Retinal pigment epithelial cell (primary cell): ENCODE data around the gene DAPK1.

Source experiments
- DNase-seq: peaks from one replicate; pipeline ENCODE4 v3.0.0-alpha.2; 2010; ENCODE audit warnings: low read depth
- H3K4me3 ChIP-seq: 2 replicates; pipeline ENCODE4 v1.5.1; 2011; ENCODE audit warnings: mild to moderate bottlenecking, low read length, control low read depth, moderate library complexity
- CTCF ChIP-seq: conservative IDR thresholded peaks from 2 replicates; pipeline ENCODE4 v1.5.1; 2011; ENCODE audit warnings: low read depth, low read length, control low read depth, inconsistent platforms

DAPK1 gene

GRCh38 chr9:87609002-87609401 is 111.3 kb downstream of the DAPK1 start:
- DNase-seq = no peak
- TF ChIP-seq CTCF = no peak
- H3K4me3 ChIP-seq = no peak overlapping the region

GRCh38 chr9:87609486-87609885 is 111.8 kb downstream of the DAPK1 start:
- no peak for TF ChIP-seq CTCF
- no peak overlapping the region for H3K4me3 ChIP-seq
- DNase-seq = no peak

- no peak for DNase-seq
- H3K4me3 ChIP-seq = no peak overlapping the region
- no peak for TF ChIP-seq CTCF
These were observed 112.8 kb downstream of the DAPK1 start for GRCh38 chr9:87610200-87611155.

GRCh38 chr9:87611776-87612175 is 114.1 kb downstream of the DAPK1 start:
- TF ChIP-seq CTCF = no peak
- DNase-seq = no peak
- H3K4me3 ChIP-seq = no peak overlapping the region

- H3K4me3 ChIP-seq = no peak overlapping the region
- no peak for TF ChIP-seq CTCF
These were observed 114.9 kb downstream of the DAPK1 start for GRCh38 chr9:87612536-87612935.

GRCh38 chr9:87613265-87614111 is 115.8 kb downstream of the DAPK1 start:
- no peak for TF ChIP-seq CTCF
- DNase-seq = no peak
- H3K4me3 ChIP-seq = no peak overlapping the region

More at GRCh38 chr9:87612536-87612935, 114.9 kb downstream of the DAPK1 start:
- DNase-seq = no peak
